ENCODE measurements around the gene VPS51.

The VPS51 gene

GRCh38 chr11:65119670-65119995 lies 23.6 kb downstream of the VPS51 start:
- DNase-seq (ENCODE audit: low read depth), result no peak
- TF ChIP-seq CTCF (conservative IDR thresholded peaks at IDR 0.05; ENCODE audit: low read length), result no peak
- H3K4me3 ChIP-seq (ENCODE audit: low read length), result no peak overlapping the region

GRCh38 chr11:65120831-65121230 lies 24.8 kb downstream of the VPS51 start:
- no peak for TF ChIP-seq CTCF (conservative IDR thresholded peaks at IDR 0.05; ENCODE audit: low read length)
- peak overlapping the region; percentile 98 for H3K4me3 ChIP-seq (ENCODE audit: low read length)
- no peak for DNase-seq (ENCODE audit: low read depth)

- no peak for DNase-seq (ENCODE audit: low read depth)
- no peak for TF ChIP-seq CTCF (conservative IDR thresholded peaks at IDR 0.05; ENCODE audit: low read length)
- H3K4me3 ChIP-seq (ENCODE audit: low read length), result peak overlapping the region; percentile 98
These were observed 25.4 kb downstream of the VPS51 start for GRCh38 chr11:65121447-65121864.

- TF ChIP-seq CTCF (conservative IDR thresholded peaks at IDR 0.05; ENCODE audit: low read length), result no peak
- H3K4me3 ChIP-seq (ENCODE audit: low read length), result peak within 1 kb of the TSS; percentile 98
- DNase-seq (ENCODE audit: low read depth), result peak; percentile 92
These were observed 26.1 kb downstream of the VPS51 start, which contains the start of the genes FAU and MRPL49 for GRCh38 chr11:65121865-65122696. FAU (minus strand) TSS chr11:65122134; CDS start chr11:65121813, 321 bp downstream. MRPL49 (plus strand) TSS chr11:65122321; CDS start chr11:65122347, 26 bp downstream.

- no peak for DNase-seq (ENCODE audit: low read depth)
- H3K4me3 ChIP-seq (ENCODE audit: low read length), result no peak overlapping the region
- TF ChIP-seq CTCF (conservative IDR thresholded peaks at IDR 0.05; ENCODE audit: low read length), result no peak
These were observed 28.6 kb downstream of the VPS51 start for GRCh38 chr11:65124480-65125196.

- H3K4me3 ChIP-seq (ENCODE audit: low read length), result no peak overlapping the region
- TF ChIP-seq CTCF (conservative IDR thresholded peaks at IDR 0.05; ENCODE audit: low read length), result no peak
- DNase-seq (ENCODE audit: low read depth), result no peak
These were observed 29.4 kb downstream of the VPS51 start for GRCh38 chr11:65125197-65126056.
